ENCODE results near the gene ZGPAT. TPM values are rescaled to one million over a fixed set of nuclear protein-coding genes. Genes with fewer than 3 reads are reported as not detected.

ZGPAT gene
- total RNA-seq, 1 experiment from 2014 or later: 37.9 TPM

DNA sequence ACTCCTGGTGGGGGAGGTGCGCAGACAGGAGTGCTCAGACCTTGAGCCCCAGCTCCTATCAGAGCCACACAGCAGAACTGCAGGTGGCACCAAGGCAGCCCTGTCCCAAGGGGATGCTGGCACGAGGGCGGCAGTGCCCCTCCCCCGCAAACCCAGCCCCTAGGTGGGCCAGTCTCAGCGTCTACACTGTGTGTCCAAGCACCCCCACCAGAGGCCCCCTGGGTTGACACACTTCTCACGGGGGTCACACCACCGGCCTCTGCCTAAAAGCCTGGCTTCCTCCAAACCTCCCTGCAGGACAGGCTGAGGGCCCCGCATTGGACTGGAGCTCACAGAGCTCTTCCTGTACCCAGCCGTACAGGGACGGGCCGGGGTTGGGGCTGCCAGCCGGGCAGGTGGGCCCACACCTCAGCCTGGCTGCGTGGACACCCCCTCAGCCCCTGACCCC, 39.8 kb downstream of the ZGPAT start:
- ATAC-seq (no peak), DNase-seq (no peak)
- Histone ChIP-seq H3K79me2 (ENCODE audit: low read length) (no peaks in the 10 kb centered on the region), H3K27me3 (ENCODE audit: low read length) (no peaks in the 10 kb centered on the region), H3K36me3 (ENCODE audit: low read depth, low read length) (peaks cover 13% of the 10 kb centered on the region), H3K4me1 (ENCODE audit: insufficient read depth, low read length) (no peaks in the 10 kb centered on the region), H2AFZ (ENCODE audit: low read length) (no peak overlapping the region), H3K9me2 (replicated peaks; ENCODE audit: low read length) (no peaks in the 10 kb centered on the region), H3K4me3 (ENCODE audit: low read length) (no peak overlapping the region), H3F3A (ENCODE audit: low read length, unreplicated experiment) (no peaks in the 10 kb centered on the region), H3K27ac (ENCODE audit: low read length) (no peak overlapping the region), H4K20me1 (ENCODE audit: low read length) (no peaks in the 10 kb centered on the region), H3K9me3 (ENCODE audit: low read length) (no peaks in the 10 kb centered on the region), H3K9ac (ENCODE audit: low read length) (no peak overlapping the region), H3K4me2 (ENCODE audit: low read length) (no peak overlapping the region)
- intact Hi-C loops (cut with micrococcal nuclease): no loop called here
- CTCF ChIA-PET: interaction anchor here (0.6 kb wide), 1 partner anchor 25 kb away, joined by 3 read pairs; no protein-coding TSS in a partner anchor
- POLR2A ChIA-PET (ENCODE audit: unreplicated experiment): no interaction called here
- no TSS peak for BruUV-seq (replicated peaks)
- TF ChIP-seq EZH2 (IDR thresholded peaks at IDR 0.05; ENCODE audit: low read length, unreplicated experiment): no peak
- TF ChIP-seq EZH2phosphoT487 (IDR thresholded peaks at IDR 0.05; ENCODE audit: borderline replicate concordance, low read length): no peak
- TF ChIP-seq, protein P1, sequence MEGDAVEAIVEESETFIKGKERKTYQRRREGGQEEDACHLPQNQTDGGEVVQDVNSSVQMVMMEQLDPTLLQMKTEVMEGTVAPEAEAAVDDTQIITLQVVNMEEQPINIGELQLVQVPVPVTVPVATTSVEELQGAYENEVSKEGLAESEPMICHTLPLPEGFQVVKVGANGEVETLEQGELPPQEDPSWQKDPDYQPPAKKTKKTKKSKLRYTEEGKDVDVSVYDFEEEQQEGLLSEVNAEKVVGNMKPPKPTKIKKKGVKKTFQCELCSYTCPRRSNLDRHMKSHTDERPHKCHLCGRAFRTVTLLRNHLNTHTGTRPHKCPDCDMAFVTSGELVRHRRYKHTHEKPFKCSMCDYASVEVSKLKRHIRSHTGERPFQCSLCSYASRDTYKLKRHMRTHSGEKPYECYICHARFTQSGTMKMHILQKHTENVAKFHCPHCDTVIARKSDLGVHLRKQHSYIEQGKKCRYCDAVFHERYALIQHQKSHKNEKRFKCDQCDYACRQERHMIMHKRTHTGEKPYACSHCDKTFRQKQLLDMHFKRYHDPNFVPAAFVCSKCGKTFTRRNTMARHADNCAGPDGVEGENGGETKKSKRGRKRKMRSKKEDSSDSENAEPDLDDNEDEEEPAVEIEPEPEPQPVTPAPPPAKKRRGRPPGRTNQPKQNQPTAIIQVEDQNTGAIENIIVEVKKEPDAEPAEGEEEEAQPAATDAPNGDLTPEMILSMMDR (conservative IDR thresholded peaks at IDR 0.05; ENCODE audit: low read depth, low read length): no peak

DNA sequence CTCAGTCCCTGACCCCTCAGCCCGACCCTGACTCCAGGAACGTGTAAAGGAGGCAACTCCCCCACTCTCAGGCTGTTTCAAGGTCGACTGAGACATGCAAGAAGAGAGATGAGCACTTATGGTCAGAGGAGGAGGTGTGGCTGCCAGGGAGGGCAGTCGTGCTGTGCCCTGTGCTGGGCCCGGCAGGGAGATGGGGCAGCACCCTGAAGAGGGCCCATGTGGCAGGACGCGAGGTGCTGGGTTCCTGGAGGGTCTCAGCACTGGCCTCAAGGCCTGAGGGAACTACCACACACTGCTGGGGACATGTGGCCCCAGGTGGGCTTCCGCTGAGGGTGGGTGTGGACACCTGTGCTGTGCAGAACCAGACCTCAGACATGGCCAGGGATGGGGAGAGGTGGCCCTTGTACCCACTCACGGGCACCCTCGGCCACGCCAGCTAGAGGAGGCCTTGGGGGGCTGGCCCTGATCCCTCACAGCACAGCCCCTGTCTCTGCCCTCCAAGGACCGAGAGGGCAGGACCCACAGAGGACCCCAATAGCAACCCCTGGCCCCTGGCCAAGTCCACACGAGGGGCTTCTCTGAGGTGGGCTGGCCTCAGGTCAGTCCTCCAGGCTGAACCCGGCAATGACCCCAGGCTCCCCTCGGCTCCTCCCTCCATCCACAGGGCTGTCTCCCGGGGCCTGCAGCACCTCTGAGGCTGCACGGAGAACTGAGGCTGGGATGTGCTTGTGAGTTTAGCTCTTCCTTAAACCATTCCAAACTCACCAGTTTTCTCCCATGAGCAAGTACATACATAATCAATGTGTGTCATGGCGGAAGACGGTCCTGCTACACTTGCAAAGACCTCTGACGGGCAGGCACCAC, 40.5 kb downstream of the ZGPAT start:
- H3K4me3 ChIP-seq (ENCODE audit: low read length): no peak overlapping the region
- CTCF ChIA-PET: interaction anchor here (0.6 kb wide), 1 partner anchor 24 kb away, joined by 3 read pairs; no protein-coding TSS in a partner anchor
- H3K9me2 ChIP-seq (replicated peaks; ENCODE audit: low read length): no peaks in the 10 kb centered on the region
- BruUV-seq (replicated peaks): no TSS peak
- no peak overlapping the region for H3K4me2 ChIP-seq (ENCODE audit: low read length)
- no peak for DNase-seq
- intact Hi-C loops (cut with micrococcal nuclease): no loop called here
- ATAC-seq: no peak
- H4K20me1 ChIP-seq (ENCODE audit: low read length): no peaks in the 10 kb centered on the region
- no peaks in the 10 kb centered on the region for H3K4me1 ChIP-seq (ENCODE audit: insufficient read depth, low read length)
- H3K79me2 ChIP-seq (ENCODE audit: low read length): no peaks in the 10 kb centered on the region
- no peak overlapping the region for H3K27ac ChIP-seq (ENCODE audit: low read length)
- no peaks in the 10 kb centered on the region for H3K27me3 ChIP-seq (ENCODE audit: low read length)
- peaks cover 8% of the 10 kb centered on the region for H3K36me3 ChIP-seq (ENCODE audit: low read depth, low read length)
- POLR2A ChIA-PET (ENCODE audit: unreplicated experiment): no interaction called here
- no peaks in the 10 kb centered on the region for H3K9me3 ChIP-seq (ENCODE audit: low read length)
- no peak for TF ChIP-seq EZH2phosphoT487 (IDR thresholded peaks at IDR 0.05; ENCODE audit: borderline replicate concordance, low read length)
- TF ChIP-seq EZH2 (IDR thresholded peaks at IDR 0.05; ENCODE audit: low read length, unreplicated experiment): no peak
- TF ChIP-seq, protein P1 (conservative IDR thresholded peaks at IDR 0.05; ENCODE audit: low read depth, low read length): no peak
- no peak overlapping the region for H3K9ac ChIP-seq (ENCODE audit: low read length)
- H3F3A ChIP-seq (ENCODE audit: low read length, unreplicated experiment): no peaks in the 10 kb centered on the region
- H2AFZ ChIP-seq (ENCODE audit: low read length): no peak overlapping the region

DNA sequence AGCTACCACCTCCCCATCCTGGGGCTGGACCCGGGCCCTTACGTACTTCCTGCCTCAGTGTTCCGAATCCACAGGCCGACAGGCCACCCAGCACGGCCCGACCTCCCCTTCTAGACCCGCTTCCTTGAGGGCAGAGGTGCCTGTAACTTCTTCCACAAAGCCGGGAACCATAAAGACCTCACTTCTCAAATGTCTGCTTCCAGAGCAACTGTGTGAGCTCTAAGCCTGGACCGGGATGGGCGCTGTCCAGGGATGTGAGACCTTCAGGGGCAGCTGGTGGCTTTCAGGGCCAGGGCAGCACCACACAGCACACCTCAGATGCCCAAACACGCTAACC, 41.1 kb downstream of the ZGPAT start:
- H3K4me2 ChIP-seq (ENCODE audit: low read length): no peak overlapping the region
- H3K9me2 ChIP-seq (replicated peaks; ENCODE audit: low read length): no peaks in the 10 kb centered on the region
- POLR2A ChIA-PET (ENCODE audit: unreplicated experiment): interaction anchor here (0.7 kb wide), 1 partner anchor 42 kb away, joined by 3 read pairs; no protein-coding TSS in a partner anchor
- H3K27me3 ChIP-seq (ENCODE audit: low read length): no peaks in the 10 kb centered on the region
- no peak overlapping the region for H3K4me3 ChIP-seq (ENCODE audit: low read length)
- TF ChIP-seq EZH2 (IDR thresholded peaks at IDR 0.05; ENCODE audit: low read length, unreplicated experiment): no peak
- no peak for TF ChIP-seq EZH2phosphoT487 (IDR thresholded peaks at IDR 0.05; ENCODE audit: borderline replicate concordance, low read length)
- TF ChIP-seq, protein P1 (conservative IDR thresholded peaks at IDR 0.05; ENCODE audit: low read depth, low read length): no peak
- no peak overlapping the region for H3K9ac ChIP-seq (ENCODE audit: low read length)
- no peaks in the 10 kb centered on the region for H3K9me3 ChIP-seq (ENCODE audit: low read length)
- no peaks in the 10 kb centered on the region for H4K20me1 ChIP-seq (ENCODE audit: low read length)
- H3K36me3 ChIP-seq (ENCODE audit: low read depth, low read length): peaks cover 2% of the 10 kb centered on the region; the same call in 1 of the 2 replicates
- no peak overlapping the region for H3K27ac ChIP-seq (ENCODE audit: low read length)
- intact Hi-C loops (cut with micrococcal nuclease): no loop called here
- no peaks in the 10 kb centered on the region for H3K79me2 ChIP-seq (ENCODE audit: low read length)
- DNase-seq: no peak
- ATAC-seq: no peak
- no peaks in the 10 kb centered on the region for H3K4me1 ChIP-seq (ENCODE audit: insufficient read depth, low read length)
- no peaks in the 10 kb centered on the region for H3F3A ChIP-seq (ENCODE audit: low read length, unreplicated experiment)
- no peak overlapping the region for H2AFZ ChIP-seq (ENCODE audit: low read length)
- CTCF ChIA-PET: no interaction called here
- no TSS peak for BruUV-seq (replicated peaks)
